Sigmoid colon (tissue), 7 donors: ENCODE measurements around the gene RNF19B. TPM values are rescaled to one million over a fixed set of nuclear protein-coding genes. Genes with fewer than 3 reads are reported as not detected.

Experiments
- DNase-seq: peaks from one replicate; pipeline ENCODE4 v3.0.0-alpha.2; 2019
- H3K27ac ChIP-seq, 4 donors: fragments of 200-600 bp; sonication (generic); one replicate each; pipeline ENCODE4 v1.5.1; 2016 to 2019; ENCODE audit warnings: mild to moderate bottlenecking in 1 of 4
- H3K27me3 ChIP-seq, 3 donors: fragments of 200-600 bp; sonication (generic); one replicate each; pipeline ENCODE4 v1.5.1; 2019; ENCODE audit warnings: mild to moderate bottlenecking in 1 of 3
- H3K36me3 ChIP-seq, 4 donors: fragments of 200-600 bp; sonication (generic); one replicate each; pipeline ENCODE4 v1.5.1; 2016 to 2019
- H3K4me1 ChIP-seq, 4 donors: fragments of 200-600 bp; sonication (generic); one replicate each; pipeline ENCODE4 v1.5.1; 2017 to 2019
- H3K4me3 ChIP-seq, 4 donors: fragments of 200-600 bp; sonication (generic); one replicate each; pipeline ENCODE4 v1.5.1; 2017 to 2019; ENCODE audit warnings: mild to moderate bottlenecking in 2 of 4, moderate library complexity in 1 of 4
- H3K9me3 ChIP-seq, 4 donors: fragments of 200-600 bp in 3 of 4; sonication (generic) in 3 of 4; one replicate each; pipeline versions ENCODE4 v1.5.1 to v1.6.1; 2013 to 2019
- EP300 ChIP-seq, 4 donors: sonication (generic); formaldehyde crosslinking; IDR thresholded peaks; one replicate each; pipeline ENCODE4 v1.6.1; 2017; ENCODE audit warnings: antibody characterized with exemption in 4 of 4
- POLR2A ChIP-seq, 2 donors: fragments of 450-650 bp; IDR thresholded peaks; one replicate each; pipeline ENCODE4 v1.6.1; 2016; ENCODE audit warnings: antibody characterized with exemption in 2 of 2, mild to moderate bottlenecking in 2 of 2, moderate library complexity in 2 of 2
- POLR2AphosphoS5 ChIP-seq, 4 donors: sonication (generic); formaldehyde crosslinking; IDR thresholded peaks; one replicate each; pipeline ENCODE4 v1.6.1; 2017; ENCODE audit warnings: antibody characterized with exemption in 4 of 4
- WGBS, 2 donors: extraction: QIAGEN DNeasy Blood & Tissue Kit; methylation state at CpG; one replicate each; pipeline ENCODE4 v1.1.7; 2013; 5-methylcytosine and 5-hydroxymethylcytosine counted together
- intact Hi-C: fragments of 100-400 bp; cut with DNase I; formaldehyde crosslinking; loops from one replicate; pipeline ENCODE4 v1.15.1; 2023
- polyA plus RNA-seq, 3 donors: library from polyadenylated mRNA; stranded (reverse); fragments of 200-250 nt; gene quantifications; one replicate each; pipeline ENCODE4 v1.2.3, GENCODE V29; 2013
- total RNA-seq, 4 donors: library from RNA; depleted of rRNA; stranded (reverse); fragments of >200 nt; gene quantifications; one replicate each; pipeline ENCODE4 v1.1.0, GENCODE V29; 2016
- TF ChIP-seq, protein P1 (sequence below), 4 experiments: fragments of 450-650 bp in 3 of 4; fragments of 200-600 bp in 1 of 4; IDR thresholded peaks; one replicate each; pipeline ENCODE4 v1.5.1; 2016 to 2019; ENCODE audit warnings: antibody characterized with exemption in 4 of 4, mild to moderate bottlenecking in 3 of 4, moderate library complexity in 2 of 4
- donor health status: healthy with polysubstance abuse.
- donor health status: Bipolar disorder and iron deficiency.
- donor health status: healthy.

RNF19B gene
- total and polyA plus RNA-seq, 7 donors, result 14.5 to 50.7 (median 28.9) TPM

DNA sequence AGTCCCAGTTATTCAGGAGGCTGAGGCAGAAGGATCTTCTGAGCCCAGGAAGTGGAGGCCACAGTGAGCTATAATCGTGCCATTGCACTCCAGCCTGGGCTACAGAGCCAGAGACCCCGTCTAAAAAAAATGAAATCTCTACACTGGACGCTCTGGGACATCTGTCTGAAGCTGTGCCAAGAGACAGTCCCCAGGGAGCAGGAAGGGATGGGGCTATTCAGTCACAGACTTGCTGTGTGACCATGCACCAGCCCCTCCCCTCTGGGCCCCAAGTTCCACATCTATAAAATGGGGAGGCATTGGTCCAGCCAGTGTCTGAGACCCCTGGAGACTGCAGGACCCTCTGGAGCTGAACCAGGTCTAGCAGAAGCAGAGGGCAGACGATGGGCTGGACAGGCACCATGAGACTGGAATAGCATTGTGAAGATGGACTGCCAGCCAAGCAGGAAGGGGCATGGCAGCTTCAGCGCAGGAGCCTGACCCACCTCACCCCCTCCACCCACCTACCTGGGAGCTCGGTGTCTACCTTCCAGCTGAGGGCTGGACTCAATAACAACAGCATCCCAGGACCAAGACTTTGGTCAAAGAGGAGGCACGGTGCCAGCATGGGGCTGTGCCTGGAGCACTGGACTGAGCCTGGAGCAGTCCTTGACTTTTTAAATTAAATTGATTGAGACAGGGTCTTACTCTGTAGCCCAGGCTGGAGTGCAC, 64.9 kb downstream of the RNF19B start:
- Histone ChIP-seq H3K36me3 (no peaks in the 10 kb centered on the region), H3K27me3 (peaks cover 0 to 5% (median 0%) of the 10 kb centered on the region in 3 donors), H3K4me1 (peaks cover 0 to 15% (median 14%) of the 10 kb centered on the region in 4 donors), H3K9me3 (no peaks in the 10 kb centered on the region), H3K4me3 (peak overlapping the region in 1 of 4 donors; percentile 73), H3K27ac (no peak overlapping the region)
- WGBS, 2 donors, result 36 to 73% methylated on average over 7 of the region's 7 CpGs
- no peak for TF ChIP-seq POLR2A (IDR thresholded peaks at IDR 0.05)
- TF ChIP-seq, protein P1, sequence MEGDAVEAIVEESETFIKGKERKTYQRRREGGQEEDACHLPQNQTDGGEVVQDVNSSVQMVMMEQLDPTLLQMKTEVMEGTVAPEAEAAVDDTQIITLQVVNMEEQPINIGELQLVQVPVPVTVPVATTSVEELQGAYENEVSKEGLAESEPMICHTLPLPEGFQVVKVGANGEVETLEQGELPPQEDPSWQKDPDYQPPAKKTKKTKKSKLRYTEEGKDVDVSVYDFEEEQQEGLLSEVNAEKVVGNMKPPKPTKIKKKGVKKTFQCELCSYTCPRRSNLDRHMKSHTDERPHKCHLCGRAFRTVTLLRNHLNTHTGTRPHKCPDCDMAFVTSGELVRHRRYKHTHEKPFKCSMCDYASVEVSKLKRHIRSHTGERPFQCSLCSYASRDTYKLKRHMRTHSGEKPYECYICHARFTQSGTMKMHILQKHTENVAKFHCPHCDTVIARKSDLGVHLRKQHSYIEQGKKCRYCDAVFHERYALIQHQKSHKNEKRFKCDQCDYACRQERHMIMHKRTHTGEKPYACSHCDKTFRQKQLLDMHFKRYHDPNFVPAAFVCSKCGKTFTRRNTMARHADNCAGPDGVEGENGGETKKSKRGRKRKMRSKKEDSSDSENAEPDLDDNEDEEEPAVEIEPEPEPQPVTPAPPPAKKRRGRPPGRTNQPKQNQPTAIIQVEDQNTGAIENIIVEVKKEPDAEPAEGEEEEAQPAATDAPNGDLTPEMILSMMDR (IDR thresholded peaks at IDR 0.05), result no peak
- no peak for TF ChIP-seq POLR2AphosphoS5 (IDR thresholded peaks at IDR 0.05)
- TF ChIP-seq EP300 (IDR thresholded peaks at IDR 0.05), result no peak
- DNase-seq, result peak; percentile 64
- intact Hi-C loops, result loop anchor here (5.0 kb wide), 1 partner anchor 63 kb away; the partner anchor contains the start of gene RNF19B

DNA sequence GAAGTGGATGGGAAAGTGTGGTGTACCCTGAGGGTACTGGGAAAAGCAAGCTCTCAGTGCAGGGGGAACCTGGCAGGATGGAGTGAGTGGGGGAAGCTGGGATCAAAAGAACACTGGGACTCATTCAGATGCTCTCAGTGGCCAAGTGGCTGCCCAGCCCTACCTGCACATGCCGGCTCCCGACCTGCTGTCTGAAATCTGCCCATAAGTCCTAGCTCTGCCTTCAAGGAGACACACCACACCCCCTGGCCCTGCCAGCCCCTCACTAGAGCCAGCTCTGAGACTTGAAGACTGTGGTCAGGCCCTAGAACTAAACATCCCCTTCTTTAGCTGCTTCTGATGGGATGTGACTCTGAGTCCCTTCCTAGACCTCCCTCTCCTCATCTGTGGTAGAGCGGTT, 65.7 kb downstream of the RNF19B start:
- peak; percentile 38 for DNase-seq
- Histone ChIP-seq H3K4me3 (no peak overlapping the region), H3K9me3 (no peaks in the 10 kb centered on the region), H3K36me3 (no peaks in the 10 kb centered on the region), H3K4me1 (peaks cover 0 to 17% (median 14%) of the 10 kb centered on the region in 4 donors), H3K27ac (no peak overlapping the region), H3K27me3 (peaks cover 1 to 10% (median 2%) of the 10 kb centered on the region in 3 donors)
- TF ChIP-seq POLR2A (IDR thresholded peaks at IDR 0.05), result no peak
- TF ChIP-seq POLR2AphosphoS5 (IDR thresholded peaks at IDR 0.05), result no peak
- TF ChIP-seq, protein P1 (IDR thresholded peaks at IDR 0.05), result no peak
- no peak for TF ChIP-seq EP300 (IDR thresholded peaks at IDR 0.05)
- intact Hi-C loops, result no loop called here
- 91 to 93% methylated on average over 3 of the region's 3 CpGs for WGBS, 2 donors

DNA sequence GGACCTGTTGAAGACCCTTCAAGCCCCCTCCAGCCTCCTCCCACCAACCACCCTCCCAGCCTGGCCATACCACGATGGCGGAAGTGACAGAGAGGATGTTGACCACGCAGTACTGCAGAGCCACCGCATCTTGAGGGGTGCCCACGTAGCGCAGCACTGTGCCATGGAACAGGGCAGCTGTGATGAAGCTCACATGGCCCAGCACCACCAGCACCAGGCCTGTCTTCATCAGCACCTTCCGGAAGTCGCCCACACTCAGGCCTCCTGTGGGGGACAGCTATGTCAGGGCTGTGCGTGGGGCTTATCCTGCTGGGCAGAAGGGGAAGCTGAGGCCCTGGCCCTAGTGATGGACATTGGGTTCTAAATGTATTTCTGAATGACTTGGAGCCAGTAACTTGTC, 66.6 kb downstream of the RNF19B start:
- peaks cover 8 to 19% (median 11%) of the 10 kb centered on the region in 3 donors for H3K27me3 ChIP-seq
- H3K9me3 ChIP-seq, result no peaks in the 10 kb centered on the region
- no peak overlapping the region for H3K4me3 ChIP-seq
- 94% methylated on average over 9 of the region's 9 CpGs for WGBS, 2 donors
- TF ChIP-seq POLR2AphosphoS5 (IDR thresholded peaks at IDR 0.05), result no peak
- TF ChIP-seq POLR2A (IDR thresholded peaks at IDR 0.05), result no peak
- no peak for TF ChIP-seq EP300 (IDR thresholded peaks at IDR 0.05)
- TF ChIP-seq, protein P1 (IDR thresholded peaks at IDR 0.05), result no peak
- intact Hi-C loops, result no loop called here
- H3K27ac ChIP-seq, result no peak overlapping the region
- H3K36me3 ChIP-seq, result no peaks in the 10 kb centered on the region
- peaks cover 0 to 26% (median 23%) of the 10 kb centered on the region in 4 donors for H3K4me1 ChIP-seq
- peak; percentile 45 for DNase-seq

DNA sequence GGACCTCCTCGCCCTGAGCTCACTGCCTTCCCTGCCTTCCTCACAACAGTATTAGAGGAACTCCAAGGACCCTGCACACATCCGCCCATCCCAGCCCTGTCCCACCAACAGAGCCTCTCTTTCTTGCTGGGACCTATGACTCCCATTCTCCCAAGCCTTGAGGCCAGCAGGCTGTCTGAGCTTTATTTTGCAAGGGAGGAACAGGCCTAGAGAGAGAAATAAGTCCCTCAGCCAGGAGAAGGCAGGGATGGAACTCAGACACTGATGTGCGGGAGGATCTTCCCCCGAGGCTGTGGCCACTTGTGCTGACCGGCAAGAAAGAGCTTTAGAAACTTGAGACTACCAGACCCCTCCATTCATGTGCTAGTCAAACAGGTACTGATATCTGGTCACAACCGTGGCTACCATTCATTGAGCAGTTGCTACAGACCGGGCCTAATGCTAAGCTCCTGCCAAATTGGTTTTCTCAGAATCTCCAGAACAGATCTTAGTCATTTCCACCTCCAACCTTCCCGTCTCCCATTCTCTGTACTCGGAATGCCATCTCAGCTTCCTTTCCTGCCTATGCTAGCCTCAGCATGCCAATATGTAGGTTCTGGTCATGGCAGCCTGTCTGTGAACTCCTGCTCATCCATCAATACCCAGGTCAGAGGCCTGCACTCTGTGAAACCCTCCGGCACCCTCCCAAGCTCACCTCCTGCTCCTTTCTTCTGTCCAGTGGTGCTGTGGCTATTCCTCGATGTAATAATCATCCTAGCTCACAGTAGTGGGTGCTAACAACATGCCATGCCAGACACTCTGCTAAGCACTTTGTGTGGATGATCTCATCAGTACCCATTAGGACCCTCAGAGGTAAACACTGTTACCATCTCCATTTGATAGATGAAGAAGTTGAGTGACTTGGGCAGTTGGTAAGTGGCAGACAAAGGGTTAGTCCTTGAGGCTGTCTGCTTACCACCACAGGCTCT, 67.2 kb downstream of the RNF19B start:
- H3K27ac ChIP-seq, result no peak overlapping the region
- peak; percentile 18 for DNase-seq
- H3K9me3 ChIP-seq, result no peaks in the 10 kb centered on the region
- TF ChIP-seq POLR2AphosphoS5 (IDR thresholded peaks at IDR 0.05) (no peak), EP300 (IDR thresholded peaks at IDR 0.05) (no peak), POLR2A (IDR thresholded peaks at IDR 0.05) (no peak)
- TF ChIP-seq, protein P1 (IDR thresholded peaks at IDR 0.05), result no peak
- H3K36me3 ChIP-seq, result no peaks in the 10 kb centered on the region
- H3K27me3 ChIP-seq, result peaks cover 15 to 26% (median 18%) of the 10 kb centered on the region in 3 donors
- H3K4me3 ChIP-seq, result no peak overlapping the region
- WGBS, 2 donors, result 86 to 87% methylated on average over 11 of the region's 11 CpGs
- intact Hi-C loops, result no loop called here
- H3K4me1 ChIP-seq, result peaks cover 0 to 31% (median 28%) of the 10 kb centered on the region in 4 donors
